Measurements from ENCODE around the gene OR10C1. TPM values are rescaled to one million over a fixed set of nuclear protein-coding genes. Genes with fewer than 3 reads are reported as not detected.

OR10C1 gene, protein sequence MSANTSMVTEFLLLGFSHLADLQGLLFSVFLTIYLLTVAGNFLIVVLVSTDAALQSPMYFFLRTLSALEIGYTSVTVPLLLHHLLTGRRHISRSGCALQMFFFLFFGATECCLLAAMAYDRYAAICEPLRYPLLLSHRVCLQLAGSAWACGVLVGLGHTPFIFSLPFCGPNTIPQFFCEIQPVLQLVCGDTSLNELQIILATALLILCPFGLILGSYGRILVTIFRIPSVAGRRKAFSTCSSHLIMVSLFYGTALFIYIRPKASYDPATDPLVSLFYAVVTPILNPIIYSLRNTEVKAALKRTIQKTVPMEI
- total RNA-seq = not detected

DNA sequence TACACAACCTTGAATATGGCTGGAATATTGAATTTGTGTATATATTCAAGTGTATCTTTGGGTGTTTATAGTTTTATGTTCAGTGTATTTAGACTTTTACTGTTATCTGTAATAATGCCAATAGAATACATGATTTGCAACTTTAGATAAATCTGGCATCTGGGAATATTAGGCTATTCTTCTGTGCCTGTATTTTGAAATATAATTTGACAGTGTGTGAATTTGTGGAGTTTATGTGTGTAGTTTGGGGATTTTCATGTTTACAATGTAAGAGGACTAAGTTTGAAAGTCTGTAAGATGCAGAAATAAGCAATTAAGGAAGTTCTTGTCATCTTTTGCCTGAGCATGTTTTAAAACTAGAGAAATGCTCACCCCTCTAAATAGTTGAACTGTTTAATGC, at the start of gene OR10C1:
TSS of gene OR10C1 (plus strand) at position 301 of the 400 bp plus-strand sequence. CDS start 710 bp downstream, outside the sequence.
- no peak within 1 kb of the TSS for H3K9ac ChIP-seq (ENCODE audit: low read depth in 1 of 3, low read length in 3 of 3)
- no peaks in the 10 kb centered on the region for H3K36me3 ChIP-seq (ENCODE audit: control insufficient read depth in 3 of 3, insufficient read depth in 3 of 3, low read length in 3 of 3)
- no peaks in the 10 kb centered on the region for H3K27me3 ChIP-seq (ENCODE audit: control insufficient read depth in 3 of 3, insufficient read depth in 3 of 3, low read length in 3 of 3)
- H3K4me1 ChIP-seq (ENCODE audit: control insufficient read depth in 3 of 3, insufficient read depth in 3 of 3, low read length in 3 of 3) = no peaks in the 10 kb centered on the region
- no peak within 1 kb of the TSS for H3K27ac ChIP-seq (ENCODE audit: low read depth, low read length)
- H3K4me3 ChIP-seq (ENCODE audit: low read length in 3 of 3) = no peak within 1 kb of the TSS
- H3K9me3 ChIP-seq (ENCODE audit: control insufficient read depth in 3 of 3, low read length in 3 of 3) = peaks cover 0 to 2% (median 0%) of the 10 kb centered on the region in 3 donors

DNA sequence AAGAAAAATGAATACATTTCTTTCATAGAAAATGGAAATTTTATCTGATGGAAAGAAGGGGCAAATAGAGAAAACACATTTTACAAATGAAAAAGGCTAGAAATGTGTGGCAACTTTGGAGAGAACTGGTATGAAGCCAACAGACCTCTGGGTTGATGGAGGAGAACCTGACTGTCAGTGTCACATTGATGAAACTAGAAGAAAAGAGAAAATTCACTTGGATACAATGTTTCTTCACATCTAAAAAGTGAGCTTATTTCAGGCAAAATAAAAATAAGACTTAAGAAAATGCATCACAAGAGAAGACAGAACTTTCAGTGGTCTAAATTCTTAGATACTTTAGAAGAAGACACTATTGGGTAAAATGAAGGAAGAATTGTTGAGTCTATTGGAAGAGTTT, 43.8 kb upstream of the OR10C1 start, which contains the start of gene OR12D2:
TSS of gene OR12D2 (plus strand) at position 301 of the 400 bp plus-strand sequence. CDS start 1,069 bp downstream, outside the sequence.
- no peaks in the 10 kb centered on the region for H3K9me3 ChIP-seq (ENCODE audit: control insufficient read depth in 3 of 3, low read length in 3 of 3)
- no peak within 1 kb of the TSS for H3K27ac ChIP-seq (ENCODE audit: low read depth, low read length)
- H3K4me3 ChIP-seq (ENCODE audit: low read length in 3 of 3) = no peak within 1 kb of the TSS
- H3K9ac ChIP-seq (ENCODE audit: low read depth in 1 of 3, low read length in 3 of 3) = no peak within 1 kb of the TSS
- no peaks in the 10 kb centered on the region for H3K4me1 ChIP-seq (ENCODE audit: control insufficient read depth in 3 of 3, insufficient read depth in 3 of 3, low read length in 3 of 3)
- no peaks in the 10 kb centered on the region for H3K36me3 ChIP-seq (ENCODE audit: control insufficient read depth in 3 of 3, insufficient read depth in 3 of 3, low read length in 3 of 3)
- H3K27me3 ChIP-seq (ENCODE audit: control insufficient read depth in 3 of 3, insufficient read depth in 3 of 3, low read length in 3 of 3) = no peaks in the 10 kb centered on the region

DNA sequence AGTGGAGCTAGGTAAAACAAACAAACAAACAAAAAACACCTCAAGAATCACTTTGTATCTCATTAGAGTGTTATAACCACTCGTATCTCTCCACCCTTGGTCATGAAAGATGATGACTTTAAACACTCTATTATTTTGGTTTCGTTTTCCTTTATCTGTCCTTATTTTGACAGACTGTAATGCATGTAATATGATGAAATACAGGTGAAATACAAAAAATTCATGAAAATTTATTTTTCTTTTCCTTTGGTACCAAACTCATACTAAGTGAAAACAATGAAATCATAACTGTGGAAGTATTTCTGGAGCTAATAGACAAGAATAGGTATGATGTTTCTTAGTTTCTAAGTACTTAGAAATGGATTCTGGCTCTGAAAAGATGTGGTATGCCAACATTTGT, 39.6 kb upstream of the OR10C1 start:
- Histone ChIP-seq H3K36me3 (ENCODE audit: control insufficient read depth in 3 of 3, insufficient read depth in 3 of 3, low read length in 3 of 3) (no peaks in the 10 kb centered on the region), H3K9me3 (ENCODE audit: control insufficient read depth in 3 of 3, low read length in 3 of 3) (no peaks in the 10 kb centered on the region), H3K4me1 (ENCODE audit: control insufficient read depth in 3 of 3, insufficient read depth in 3 of 3, low read length in 3 of 3) (no peaks in the 10 kb centered on the region), H3K27ac (ENCODE audit: low read depth, low read length) (no peak overlapping the region), H3K9ac (ENCODE audit: low read depth in 1 of 3, low read length in 3 of 3) (no peak overlapping the region), H3K27me3 (ENCODE audit: control insufficient read depth in 3 of 3, insufficient read depth in 3 of 3, low read length in 3 of 3) (no peaks in the 10 kb centered on the region), H3K4me3 (ENCODE audit: low read length in 3 of 3) (no peak overlapping the region)

DNA sequence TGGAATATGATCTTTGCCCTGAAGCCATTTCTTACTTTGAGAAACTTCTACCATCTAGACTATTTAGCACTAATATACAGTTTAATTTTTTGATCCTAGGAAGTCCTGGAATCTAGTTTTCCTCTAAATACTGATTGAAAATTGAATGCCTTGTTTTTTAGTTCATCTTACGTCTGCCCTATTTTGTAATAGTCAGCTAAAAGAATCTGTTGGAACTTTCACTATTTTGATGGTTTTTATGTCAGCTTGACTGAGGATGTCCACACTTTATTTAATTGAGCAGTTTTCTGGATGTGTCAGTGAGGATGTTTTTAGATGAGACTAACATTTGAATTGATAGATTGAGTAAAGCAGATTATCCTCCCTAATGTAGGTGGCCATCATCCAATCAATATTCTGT, 35.3 kb upstream of the OR10C1 start:
- Histone ChIP-seq H3K4me3 (ENCODE audit: low read length in 3 of 3) (no peak overlapping the region), H3K27ac (ENCODE audit: low read depth, low read length) (no peak overlapping the region), H3K4me1 (ENCODE audit: control insufficient read depth in 3 of 3, insufficient read depth in 3 of 3, low read length in 3 of 3) (no peaks in the 10 kb centered on the region), H3K27me3 (ENCODE audit: control insufficient read depth in 3 of 3, insufficient read depth in 3 of 3, low read length in 3 of 3) (no peaks in the 10 kb centered on the region), H3K36me3 (ENCODE audit: control insufficient read depth in 3 of 3, insufficient read depth in 3 of 3, low read length in 3 of 3) (no peaks in the 10 kb centered on the region), H3K9me3 (ENCODE audit: control insufficient read depth in 3 of 3, low read length in 3 of 3) (no peaks in the 10 kb centered on the region), H3K9ac (ENCODE audit: low read depth in 1 of 3, low read length in 3 of 3) (no peak overlapping the region)

GRCh38 chr6:29414588-29414987, 24.5 kb upstream of the OR10C1 start, which contains the start of gene OR12D1:
Gene OR12D1, plus strand, starts transcription at chr6:29414928.
- H3K9me3 ChIP-seq (ENCODE audit: control insufficient read depth in 3 of 3, low read length in 3 of 3) = peaks cover 0 to 2% (median 0%) of the 10 kb centered on the region in 3 donors
- H3K4me1 ChIP-seq (ENCODE audit: control insufficient read depth in 3 of 3, insufficient read depth in 3 of 3, low read length in 3 of 3) = no peaks in the 10 kb centered on the region
- H3K9ac ChIP-seq (ENCODE audit: low read depth in 1 of 3, low read length in 3 of 3) = no peak within 1 kb of the TSS
- H3K4me3 ChIP-seq (ENCODE audit: low read length in 3 of 3) = no peak within 1 kb of the TSS
- no peaks in the 10 kb centered on the region for H3K36me3 ChIP-seq (ENCODE audit: control insufficient read depth in 3 of 3, insufficient read depth in 3 of 3, low read length in 3 of 3)
- H3K27ac ChIP-seq (ENCODE audit: low read depth, low read length) = no peak within 1 kb of the TSS
- H3K27me3 ChIP-seq (ENCODE audit: control insufficient read depth in 3 of 3, insufficient read depth in 3 of 3, low read length in 3 of 3) = no peaks in the 10 kb centered on the region

DNA sequence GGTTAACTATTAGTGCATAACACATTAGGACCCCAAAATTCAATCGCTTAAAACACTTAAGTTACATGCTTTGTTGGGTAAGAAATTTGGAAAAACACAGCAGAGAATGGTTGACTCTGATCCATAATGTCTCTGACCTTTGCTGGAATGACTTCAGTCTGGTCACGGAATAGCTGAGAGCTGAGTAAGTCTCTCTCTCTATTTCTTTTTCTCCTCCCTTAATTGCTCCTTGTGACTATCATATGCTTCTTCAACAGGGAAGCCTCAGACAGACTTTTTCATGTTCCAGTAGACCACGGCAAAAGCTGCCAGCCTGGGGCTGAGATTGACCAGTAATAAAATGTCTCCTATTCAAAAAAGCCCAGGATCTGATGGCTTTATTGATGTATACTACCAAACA, 19.6 kb upstream of the OR10C1 start:
- H3K9me3 ChIP-seq (ENCODE audit: control insufficient read depth in 3 of 3, low read length in 3 of 3) = no peaks in the 10 kb centered on the region
- H3K27ac ChIP-seq (ENCODE audit: low read depth, low read length) = no peak overlapping the region
- H3K9ac ChIP-seq (ENCODE audit: low read depth in 1 of 3, low read length in 3 of 3) = no peak overlapping the region
- H3K36me3 ChIP-seq (ENCODE audit: control insufficient read depth in 3 of 3, insufficient read depth in 3 of 3, low read length in 3 of 3) = no peaks in the 10 kb centered on the region
- no peaks in the 10 kb centered on the region for H3K27me3 ChIP-seq (ENCODE audit: control insufficient read depth in 3 of 3, insufficient read depth in 3 of 3, low read length in 3 of 3)
- no peaks in the 10 kb centered on the region for H3K4me1 ChIP-seq (ENCODE audit: control insufficient read depth in 3 of 3, insufficient read depth in 3 of 3, low read length in 3 of 3)
- H3K4me3 ChIP-seq (ENCODE audit: low read length in 3 of 3) = no peak overlapping the region

DNA sequence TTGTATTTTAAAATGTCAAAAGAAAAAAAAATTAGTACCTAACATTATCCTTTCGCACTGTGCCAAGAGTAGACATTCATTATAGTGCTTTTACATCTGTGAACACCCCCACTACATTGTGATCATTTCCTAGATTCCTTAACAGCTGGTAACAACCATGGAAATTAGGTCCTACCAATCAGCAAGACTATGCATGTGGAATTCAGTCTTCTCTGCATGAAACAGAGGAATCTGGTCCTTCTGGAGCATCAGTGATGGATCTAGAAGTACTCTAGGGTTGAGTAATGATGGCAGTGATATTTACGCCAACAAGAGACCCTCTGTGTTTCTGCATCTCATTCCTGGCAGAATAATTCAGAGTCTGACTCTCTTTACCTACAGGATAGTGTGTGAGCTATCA, 14.9 kb upstream of the OR10C1 start:
- Histone ChIP-seq H3K4me1 (ENCODE audit: control insufficient read depth in 3 of 3, insufficient read depth in 3 of 3, low read length in 3 of 3) (no peaks in the 10 kb centered on the region), H3K36me3 (ENCODE audit: control insufficient read depth in 3 of 3, insufficient read depth in 3 of 3, low read length in 3 of 3) (no peaks in the 10 kb centered on the region), H3K27me3 (ENCODE audit: control insufficient read depth in 3 of 3, insufficient read depth in 3 of 3, low read length in 3 of 3) (no peaks in the 10 kb centered on the region), H3K9me3 (ENCODE audit: control insufficient read depth in 3 of 3, low read length in 3 of 3) (no peaks in the 10 kb centered on the region), H3K27ac (ENCODE audit: low read depth, low read length) (no peak overlapping the region), H3K9ac (ENCODE audit: low read depth in 1 of 3, low read length in 3 of 3) (no peak overlapping the region), H3K4me3 (ENCODE audit: low read length in 3 of 3) (no peak overlapping the region)

- H3K36me3 ChIP-seq (ENCODE audit: control insufficient read depth in 3 of 3, insufficient read depth in 3 of 3, low read length in 3 of 3) = no peaks in the 10 kb centered on the region
- no peaks in the 10 kb centered on the region for H3K4me1 ChIP-seq (ENCODE audit: control insufficient read depth in 3 of 3, insufficient read depth in 3 of 3, low read length in 3 of 3)
- no peaks in the 10 kb centered on the region for H3K27me3 ChIP-seq (ENCODE audit: control insufficient read depth in 3 of 3, insufficient read depth in 3 of 3, low read length in 3 of 3)
- H3K27ac ChIP-seq (ENCODE audit: low read depth, low read length) = no peak overlapping the region
- H3K9ac ChIP-seq (ENCODE audit: low read depth in 1 of 3, low read length in 3 of 3) = no peak overlapping the region
- no peak overlapping the region for H3K4me3 ChIP-seq (ENCODE audit: low read length in 3 of 3)
- no peaks in the 10 kb centered on the region for H3K9me3 ChIP-seq (ENCODE audit: control insufficient read depth in 3 of 3, low read length in 3 of 3)
Measured at GRCh38 chr6:29424575-29424974, 14.5 kb upstream of the OR10C1 start.

DNA sequence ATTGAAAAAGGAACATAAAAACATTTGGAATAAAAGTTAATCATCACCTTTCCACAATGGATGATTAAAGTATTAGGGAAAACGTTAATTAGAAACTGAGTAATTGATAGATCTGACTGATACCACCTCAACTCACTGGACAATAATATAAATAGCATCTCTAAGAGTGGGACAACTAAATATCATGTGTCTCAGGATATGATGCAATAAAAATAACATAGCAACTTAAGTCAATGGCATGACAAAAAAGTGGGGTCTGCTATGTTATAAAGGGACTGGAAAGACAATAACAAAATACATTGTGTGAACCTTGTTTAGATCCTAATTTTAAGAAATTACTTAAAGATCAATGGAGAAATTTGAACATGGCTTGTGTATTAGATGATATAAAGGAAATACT, 14.0 kb upstream of the OR10C1 start:
- no peaks in the 10 kb centered on the region for H3K27me3 ChIP-seq (ENCODE audit: control insufficient read depth in 3 of 3, insufficient read depth in 3 of 3, low read length in 3 of 3)
- no peak overlapping the region for H3K4me3 ChIP-seq (ENCODE audit: low read length in 3 of 3)
- H3K4me1 ChIP-seq (ENCODE audit: control insufficient read depth in 3 of 3, insufficient read depth in 3 of 3, low read length in 3 of 3) = no peaks in the 10 kb centered on the region
- H3K9ac ChIP-seq (ENCODE audit: low read depth in 1 of 3, low read length in 3 of 3) = no peak overlapping the region
- no peak overlapping the region for H3K27ac ChIP-seq (ENCODE audit: low read depth, low read length)
- H3K36me3 ChIP-seq (ENCODE audit: control insufficient read depth in 3 of 3, insufficient read depth in 3 of 3, low read length in 3 of 3) = no peaks in the 10 kb centered on the region
- no peaks in the 10 kb centered on the region for H3K9me3 ChIP-seq (ENCODE audit: control insufficient read depth in 3 of 3, low read length in 3 of 3)

- no peaks in the 10 kb centered on the region for H3K27me3 ChIP-seq (ENCODE audit: control insufficient read depth in 3 of 3, insufficient read depth in 3 of 3, low read length in 3 of 3)
- H3K9me3 ChIP-seq (ENCODE audit: control insufficient read depth in 3 of 3, low read length in 3 of 3) = no peaks in the 10 kb centered on the region
- H3K4me1 ChIP-seq (ENCODE audit: control insufficient read depth in 3 of 3, insufficient read depth in 3 of 3, low read length in 3 of 3) = no peaks in the 10 kb centered on the region
- H3K27ac ChIP-seq (ENCODE audit: low read depth, low read length) = no peak overlapping the region
- H3K4me3 ChIP-seq (ENCODE audit: low read length in 3 of 3) = no peak overlapping the region
- H3K9ac ChIP-seq (ENCODE audit: low read depth in 1 of 3, low read length in 3 of 3) = no peak overlapping the region
- no peaks in the 10 kb centered on the region for H3K36me3 ChIP-seq (ENCODE audit: control insufficient read depth in 3 of 3, insufficient read depth in 3 of 3, low read length in 3 of 3)
Measured at GRCh38 chr6:29426654-29427053, 12.5 kb upstream of the OR10C1 start.
